GM21528 (cell line): ENCODE measurements around the gene CKAP5.
A peak's percentile ranks its signal among the peaks of the same experiment; 100 is the strongest.

Experiments
- ATAC-seq: cut with Tn5 transposase; IDR thresholded peaks from one replicate; pipeline ENCODE4 v1.9.1; 2021; ENCODE audit warnings: mild to moderate bottlenecking, moderate library complexity; ENCODE audit not compliant: unreplicated experiment, low FRiP score

CKAP5 gene

GRCh38 chr11:46845740-46846509 is at the start of gene CKAP5:
TSS of gene CKAP5 (minus strand) at chr11:46846280. CDS start at chr11:46821231, 25,049 bp downstream.
- peak; percentile 89 for ATAC-seq

DNA sequence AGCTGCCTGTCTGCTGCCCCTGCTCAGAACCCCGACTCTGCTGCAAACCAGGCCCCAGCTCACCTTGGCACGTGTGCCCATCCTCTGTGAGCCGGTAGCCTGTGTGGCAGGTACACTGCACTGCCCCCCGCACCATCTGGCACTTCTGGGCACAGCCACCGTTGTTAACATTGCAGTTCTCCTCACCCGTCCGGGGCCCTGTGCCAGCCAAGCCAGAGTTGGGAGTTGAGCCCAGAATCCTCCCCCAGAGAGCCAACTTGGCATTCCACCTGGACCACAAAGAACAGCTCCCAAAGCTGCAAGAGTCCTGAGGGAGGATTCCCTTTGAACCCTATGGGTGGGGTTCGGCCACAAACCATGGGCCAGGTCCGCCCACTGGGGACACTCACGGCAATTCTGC is 49.7 kb upstream of the CKAP5 start:
- ATAC-seq = no peak

DNA sequence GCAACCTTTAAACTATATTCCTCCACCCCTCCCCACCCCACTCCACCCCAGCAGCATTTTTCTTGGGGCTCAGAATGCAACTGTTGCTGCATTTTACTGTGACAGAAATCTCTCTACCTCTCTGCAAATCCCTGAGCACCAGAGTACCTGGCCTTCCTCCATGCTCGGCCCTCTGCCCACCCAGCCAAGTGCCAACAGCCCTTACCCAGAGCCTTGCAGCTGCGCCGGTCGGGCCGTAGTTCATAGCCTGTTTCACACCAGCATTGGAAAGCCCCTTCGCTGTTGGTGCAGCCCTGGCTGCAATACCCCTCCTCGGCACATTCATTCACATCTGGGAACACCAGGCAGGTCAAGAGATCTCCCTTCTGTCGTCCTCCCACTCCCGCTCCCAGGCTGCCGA is 48.9 kb upstream of the CKAP5 start:
- no peak for ATAC-seq

- ATAC-seq = no peak
Measured at GRCh38 chr11:46894506-46894905, 48.4 kb upstream of the CKAP5 start.

- no peak for ATAC-seq
Measured at GRCh38 chr11:46892838-46893237, 46.8 kb upstream of the CKAP5 start.

DNA sequence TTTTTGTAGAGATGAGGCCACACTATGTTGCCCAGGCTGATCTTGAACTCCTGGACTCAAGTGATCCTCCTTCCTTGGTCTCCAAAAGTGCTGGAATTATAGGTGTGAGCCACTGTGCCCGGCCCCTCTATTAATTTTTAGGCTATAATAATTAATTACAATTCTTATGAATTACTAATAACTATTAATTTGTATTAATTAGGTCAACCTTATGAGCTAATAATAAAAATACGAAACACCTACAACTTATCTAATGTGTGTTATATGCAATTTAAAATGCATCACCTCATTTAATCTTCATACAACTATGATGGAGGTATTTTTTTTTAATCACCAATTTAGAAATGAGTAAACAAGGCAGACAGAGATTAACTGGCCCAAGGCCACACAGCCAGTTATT is 46.0 kb upstream of the CKAP5 start:
- ATAC-seq = no peak

DNA sequence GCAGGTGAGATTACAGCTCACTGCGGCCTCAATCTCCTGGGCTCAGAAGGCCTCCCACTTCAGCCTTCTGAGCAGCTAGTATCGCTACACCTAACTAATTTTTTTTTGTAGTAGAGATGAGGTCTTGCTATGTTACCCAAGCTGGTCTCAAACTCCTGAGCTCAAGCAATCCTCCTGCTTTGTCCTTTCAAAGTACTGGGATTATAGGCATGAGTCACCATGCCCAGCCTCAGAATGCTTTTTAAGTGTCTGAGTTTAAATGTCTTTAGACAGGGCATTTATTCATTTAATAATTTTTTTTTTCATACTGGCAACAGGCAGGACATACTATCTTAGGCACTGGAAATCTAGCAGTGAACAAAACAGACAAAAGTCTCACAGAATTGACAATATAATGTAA is 44.6 kb upstream of the CKAP5 start:
- no peak for ATAC-seq

DNA sequence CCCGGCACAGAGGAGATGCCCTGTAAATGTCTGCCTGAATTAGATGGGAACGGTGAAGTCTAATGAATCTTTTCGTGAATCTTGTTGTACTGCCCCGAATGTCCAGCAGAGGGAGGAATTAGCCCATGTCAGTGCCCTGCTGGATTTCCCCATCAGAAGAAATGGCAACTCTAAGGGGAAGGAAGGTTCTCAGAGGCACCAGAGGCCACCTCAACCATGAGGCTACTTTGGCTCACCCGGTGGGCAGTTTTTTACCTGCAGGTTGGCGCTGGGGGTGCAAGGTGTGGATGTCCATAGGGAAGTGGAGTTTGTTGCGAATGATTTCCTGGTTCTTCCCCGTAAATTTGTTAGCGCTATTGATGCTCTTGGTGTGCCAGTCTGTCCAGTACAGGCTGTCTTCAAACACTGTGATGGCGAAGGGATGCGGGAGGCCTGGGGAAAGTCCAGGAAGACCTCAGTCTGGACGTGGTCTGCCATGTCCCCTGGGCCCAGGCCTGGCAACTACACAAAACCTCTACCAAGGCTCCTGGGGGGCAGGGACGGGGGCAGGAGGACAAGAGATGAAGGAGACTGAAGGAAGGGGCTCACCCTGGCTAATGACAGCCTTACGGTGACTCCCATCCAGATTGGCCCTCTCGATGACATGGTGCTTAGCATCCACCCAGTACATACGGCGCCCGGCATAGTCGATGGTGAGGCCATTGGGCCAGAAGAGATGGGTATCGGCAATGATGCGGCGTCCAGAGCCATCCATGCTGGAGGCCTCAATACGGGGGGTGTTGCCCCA is 43.8 kb upstream of the CKAP5 start:
- no peak for ATAC-seq

GRCh38 chr11:46889251-46889650 is 43.2 kb upstream of the CKAP5 start:
- no peak for ATAC-seq

DNA sequence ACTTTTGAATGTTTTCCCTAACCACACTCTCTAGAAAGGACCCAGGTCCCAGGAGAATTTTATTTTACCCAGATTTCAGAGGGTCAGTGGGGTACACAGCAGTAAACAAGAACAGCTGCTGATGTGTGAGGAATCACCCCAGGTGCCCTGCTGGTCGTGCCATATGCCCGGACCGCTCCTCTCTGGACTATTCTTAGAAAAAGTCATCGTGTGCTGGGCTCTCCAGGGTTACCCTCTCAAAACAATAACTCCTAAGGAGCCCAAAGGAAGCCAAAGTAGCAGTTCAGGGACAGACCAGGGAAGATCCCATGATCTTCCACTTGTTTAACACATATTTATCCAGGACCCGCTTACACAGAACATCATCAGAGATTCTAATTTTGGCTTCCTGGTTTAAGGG is 42.6 kb upstream of the CKAP5 start:
- ATAC-seq = no peak

- no peak for ATAC-seq
Measured at GRCh38 chr11:46886211-46886610, 40.1 kb upstream of the CKAP5 start.

- ATAC-seq = no peak
Measured at GRCh38 chr11:46879056-46879585, 33.0 kb upstream of the CKAP5 start.

DNA sequence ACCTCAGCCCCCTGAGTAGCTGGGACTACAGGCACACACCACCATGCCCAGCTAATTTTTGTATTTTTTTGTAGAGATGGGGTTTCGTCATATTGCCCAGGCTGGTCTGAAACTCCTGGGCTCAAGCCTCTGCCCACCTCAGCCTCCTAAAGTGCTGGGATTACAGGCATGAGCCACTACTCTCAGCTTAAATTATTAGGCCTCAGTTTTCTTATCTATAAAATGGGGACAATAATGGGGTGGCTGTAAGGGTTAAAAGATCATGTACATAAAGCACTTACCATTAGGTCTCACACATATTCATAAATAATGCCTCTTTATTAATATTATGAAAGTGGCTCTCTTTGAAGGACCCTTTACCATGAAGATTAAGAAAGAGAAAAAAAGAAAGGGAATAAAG is 31.5 kb upstream of the CKAP5 start:
- ATAC-seq = no peak

DNA sequence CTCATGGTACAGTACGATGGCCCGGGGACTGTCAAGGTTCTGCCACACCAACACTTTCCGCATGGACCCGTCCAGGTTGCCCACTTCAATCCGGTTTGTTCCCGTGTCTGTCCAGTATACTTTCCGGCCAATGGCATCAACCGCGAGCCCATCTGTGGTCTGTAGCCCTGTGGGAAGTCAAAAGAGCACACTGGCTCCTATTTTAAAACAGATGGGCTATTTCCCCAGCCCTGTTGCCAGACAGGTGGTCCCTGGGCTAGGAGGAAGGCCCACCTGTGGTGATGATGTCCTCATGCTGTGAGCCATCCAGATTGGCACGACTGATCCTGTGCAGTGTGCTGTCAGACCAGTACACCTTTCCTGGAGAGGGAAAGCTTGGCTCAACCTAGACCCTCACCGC is 30.4 kb upstream of the CKAP5 start:
- ATAC-seq = no peak

GRCh38 chr11:46874586-46874985 is 28.5 kb upstream of the CKAP5 start:
- ATAC-seq = no peak

DNA sequence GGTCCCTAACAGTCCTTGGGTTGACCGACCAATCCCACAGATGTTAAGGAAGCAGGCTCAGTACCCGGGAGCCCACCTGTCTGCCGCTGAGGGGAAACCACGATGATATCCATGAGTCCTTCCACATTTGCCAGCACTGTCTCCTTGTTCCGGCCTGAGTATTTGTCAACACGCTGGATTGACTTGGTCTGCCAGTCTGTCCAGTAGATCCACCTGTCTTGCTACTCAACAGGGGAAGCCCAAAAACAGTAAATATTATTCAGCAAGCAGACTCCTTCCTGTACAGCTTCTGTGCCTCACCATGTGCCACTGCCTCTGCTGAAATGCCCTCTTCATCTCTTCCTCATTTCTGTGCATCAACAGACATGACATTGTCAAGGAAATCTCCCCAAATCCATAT is 22.8 kb upstream of the CKAP5 start:
- no peak for ATAC-seq

DNA sequence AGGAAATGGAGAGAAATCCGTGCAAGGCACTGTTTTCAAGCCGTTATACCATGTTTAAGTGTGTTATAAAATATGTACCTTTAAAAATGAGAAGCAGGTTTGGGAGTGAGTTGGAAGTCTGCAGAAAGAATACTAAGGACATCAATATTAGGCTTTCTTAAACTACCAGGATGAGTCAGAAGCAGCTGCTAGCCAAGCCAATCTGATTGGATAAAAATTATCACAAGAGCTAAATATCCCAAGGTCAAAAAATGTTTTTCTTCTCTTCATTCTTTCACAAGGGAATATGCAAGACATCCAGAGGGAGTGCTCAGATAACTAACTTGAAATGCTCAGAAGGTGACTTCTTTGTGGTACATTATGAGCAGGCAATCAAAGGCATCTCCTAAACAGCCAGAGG is 19.3 kb upstream of the CKAP5 start:
- no peak for ATAC-seq

- ATAC-seq = no peak
Measured at GRCh38 chr11:46860218-46860617, 14.1 kb upstream of the CKAP5 start.

DNA sequence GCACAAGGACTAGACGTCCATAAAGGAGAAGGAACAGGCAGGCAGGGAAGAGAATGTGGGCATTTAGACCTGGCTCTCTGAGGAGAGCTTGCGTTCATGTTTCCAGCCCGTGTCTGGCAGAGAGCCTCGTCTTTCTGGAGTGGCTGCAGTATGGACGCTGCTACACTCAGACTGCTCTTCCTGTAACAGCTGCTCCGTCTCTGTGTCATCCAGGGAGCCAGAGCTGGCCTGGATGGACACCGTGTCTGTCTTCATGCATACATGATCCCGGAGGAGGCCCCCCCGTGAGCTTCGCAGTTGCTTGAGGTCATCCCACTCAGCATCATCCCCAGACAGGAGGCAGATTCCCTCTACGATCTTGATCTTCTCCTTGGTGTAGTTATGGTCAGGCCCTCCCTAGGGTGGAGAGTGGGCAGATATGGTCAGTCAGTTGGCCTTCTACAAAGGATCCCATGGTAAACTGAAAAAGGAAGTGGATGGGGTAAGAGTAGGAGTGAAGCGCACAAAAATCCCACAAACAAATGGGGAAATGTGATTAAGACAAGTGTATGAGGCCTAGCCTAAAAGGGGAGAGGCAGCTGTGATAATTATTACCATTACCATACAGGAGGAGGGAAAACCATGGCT is 13.0 kb upstream of the CKAP5 start:
- ATAC-seq = no peak

DNA sequence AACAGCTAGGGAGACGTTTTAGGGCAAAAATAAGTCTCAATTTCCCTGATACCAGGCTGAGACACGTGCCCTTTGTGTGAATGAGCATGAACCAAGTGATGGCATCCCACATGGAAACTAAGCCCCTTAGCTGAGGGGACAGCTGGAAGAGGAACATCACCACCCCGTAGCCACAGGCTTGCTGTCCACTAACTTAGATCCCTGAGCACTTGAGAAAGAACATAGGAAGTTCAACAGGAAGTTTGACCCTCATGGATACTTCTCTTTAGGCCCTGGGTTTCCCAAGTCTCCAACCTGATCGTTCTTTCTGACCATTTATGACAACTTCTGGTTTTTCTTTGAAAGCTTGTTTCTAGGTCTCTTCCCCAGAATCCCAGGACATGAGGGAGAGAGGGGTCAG is 11.6 kb upstream of the CKAP5 start:
- no peak for ATAC-seq

DNA sequence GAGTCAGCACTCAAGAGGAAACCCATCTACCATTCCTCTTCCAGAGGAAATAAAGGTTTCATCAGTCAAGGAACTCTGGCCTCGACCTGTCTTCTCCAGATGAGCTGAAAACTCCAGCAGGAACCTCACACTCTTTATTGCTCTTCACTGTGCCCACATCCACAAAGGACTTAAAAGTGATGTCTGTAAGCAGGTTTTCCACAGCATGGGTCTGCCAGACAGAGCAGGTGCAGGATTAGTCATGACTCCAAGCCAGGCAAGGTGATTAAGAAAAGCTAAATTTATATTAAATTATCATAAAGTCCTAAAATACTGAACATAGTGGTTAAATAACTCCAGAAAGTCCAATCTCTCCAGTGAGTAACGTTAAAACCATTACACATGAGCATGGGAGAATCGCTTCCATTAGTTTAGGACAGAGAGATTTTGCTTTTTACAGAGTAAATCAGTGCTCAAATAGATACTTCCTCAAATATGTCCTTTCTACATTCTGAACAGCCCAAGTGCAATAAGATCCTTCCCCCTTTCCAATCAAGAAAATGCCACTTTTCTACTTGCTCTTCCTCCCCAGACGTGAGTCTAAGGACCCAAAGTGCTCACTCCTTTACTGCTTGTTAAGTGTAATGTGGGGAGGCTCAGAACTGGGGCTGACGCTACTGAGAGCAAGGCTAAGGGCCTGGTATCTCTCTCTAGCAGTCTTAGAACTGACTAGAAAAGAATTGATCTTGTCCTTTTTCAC is 10.7 kb upstream of the CKAP5 start:
- no peak for ATAC-seq
